GM18511 (cell line): ENCODE results near the gene GSC.
"Not testable (repeated sequence)": the region's sequence is repeated elsewhere in the genome, so short reads cannot be mapped to it uniquely, and the experiment has no call there.

Source experiments
- ATAC-seq: cut with Tn5 transposase; IDR thresholded peaks from one replicate; pipeline ENCODE4 v1.9.1; 2021; ENCODE audit warnings: mild to moderate bottlenecking, moderate library complexity; ENCODE audit not compliant: unreplicated experiment

The GSC gene

DNA sequence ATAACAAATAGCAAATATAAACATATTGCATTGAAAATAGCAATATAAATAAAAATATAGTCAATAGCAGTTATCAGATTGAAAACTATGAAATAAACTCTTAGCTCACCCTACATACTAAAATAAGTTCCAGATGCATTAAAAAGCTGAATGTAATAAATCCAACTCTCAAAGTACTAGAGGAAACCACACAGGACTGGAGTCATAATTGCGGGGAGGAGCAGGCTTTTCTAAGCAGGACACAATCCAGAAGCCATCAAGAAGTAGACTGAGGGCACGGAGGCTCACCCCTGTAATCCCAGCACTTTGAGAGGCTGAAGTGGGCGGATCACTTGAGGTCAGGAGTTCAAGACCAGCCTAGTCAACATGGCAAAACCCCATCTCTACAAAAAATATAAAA is 22.2 kb downstream of the GSC start:
- ATAC-seq: no peak

DNA sequence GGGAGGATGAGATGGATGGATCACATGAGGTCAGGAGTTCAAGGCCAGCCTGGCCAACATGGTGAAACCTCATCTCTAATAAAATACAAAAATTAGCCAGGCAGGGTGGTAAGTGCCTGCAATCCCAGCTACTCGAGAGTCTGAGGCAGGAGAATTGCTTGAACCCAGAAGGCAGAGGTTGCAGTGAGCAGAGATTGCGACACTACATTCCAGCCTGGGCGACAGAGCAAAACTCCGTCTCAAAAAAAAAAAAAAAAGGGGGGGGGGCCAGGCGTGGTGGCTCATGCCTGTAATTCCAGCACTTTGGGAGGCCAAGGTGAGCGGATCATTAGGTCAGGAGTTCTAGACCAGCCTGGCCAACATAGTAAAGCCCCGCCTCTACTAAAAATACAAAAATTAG is 22.8 kb downstream of the GSC start:
- ATAC-seq: not testable (repeated sequence)

DNA sequence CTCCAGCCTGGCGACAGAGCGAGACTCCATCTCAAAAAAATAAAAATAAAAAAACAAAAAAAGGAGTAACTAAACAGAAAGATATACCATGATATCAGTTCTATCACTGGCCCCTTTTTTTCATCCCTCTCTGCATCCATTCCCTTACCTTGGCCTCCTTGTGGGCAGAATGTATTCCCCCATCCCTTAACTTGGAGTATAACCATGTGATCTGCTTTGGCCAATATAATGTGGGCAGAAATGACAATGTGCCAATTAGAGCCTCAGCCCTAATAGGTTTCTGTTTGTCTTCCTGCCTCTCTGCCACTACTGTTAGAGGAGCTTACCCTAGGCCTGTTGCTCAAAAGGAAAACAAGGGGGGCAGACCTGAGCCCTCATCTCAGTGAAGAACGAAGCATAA is 23.8 kb downstream of the GSC start:
- no peak for ATAC-seq

DNA sequence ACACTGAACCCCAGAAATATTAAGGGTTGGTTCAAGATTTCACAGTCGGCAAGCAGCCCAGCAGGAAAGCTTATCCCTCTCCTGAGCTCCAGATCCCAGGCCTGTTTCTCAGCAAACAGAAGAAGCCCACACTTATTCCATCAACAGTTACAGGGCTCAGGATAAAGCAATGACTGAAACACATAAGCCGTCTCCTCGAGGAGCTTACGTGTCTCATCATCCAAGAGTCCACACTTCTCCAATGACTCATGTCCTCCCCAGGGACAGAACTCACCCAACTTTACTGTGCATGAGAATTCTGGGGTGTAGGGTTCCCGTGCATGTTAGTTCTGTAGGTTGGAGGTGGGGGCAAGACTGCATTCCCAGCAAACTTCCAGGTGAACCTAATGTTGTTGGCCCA is 31.2 kb downstream of the GSC start:
- ATAC-seq: no peak

DNA sequence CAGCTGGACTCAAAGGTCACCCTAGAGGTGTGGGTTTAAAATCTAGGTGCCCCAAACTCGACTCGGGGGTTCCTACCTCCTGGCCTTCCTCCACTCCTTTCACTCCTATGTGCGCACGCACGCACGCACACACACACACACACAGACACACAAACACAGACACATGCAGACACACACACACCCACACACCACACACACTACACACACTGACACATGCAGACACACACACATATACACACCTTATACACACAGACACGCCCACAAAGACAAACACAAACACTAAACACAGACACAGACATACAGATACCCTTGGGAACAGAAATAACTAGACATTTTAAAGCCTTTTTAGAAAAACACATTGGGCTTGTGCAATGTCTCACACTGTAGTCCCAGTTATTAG is 31.8 kb downstream of the GSC start:
- ATAC-seq: no peak

DNA sequence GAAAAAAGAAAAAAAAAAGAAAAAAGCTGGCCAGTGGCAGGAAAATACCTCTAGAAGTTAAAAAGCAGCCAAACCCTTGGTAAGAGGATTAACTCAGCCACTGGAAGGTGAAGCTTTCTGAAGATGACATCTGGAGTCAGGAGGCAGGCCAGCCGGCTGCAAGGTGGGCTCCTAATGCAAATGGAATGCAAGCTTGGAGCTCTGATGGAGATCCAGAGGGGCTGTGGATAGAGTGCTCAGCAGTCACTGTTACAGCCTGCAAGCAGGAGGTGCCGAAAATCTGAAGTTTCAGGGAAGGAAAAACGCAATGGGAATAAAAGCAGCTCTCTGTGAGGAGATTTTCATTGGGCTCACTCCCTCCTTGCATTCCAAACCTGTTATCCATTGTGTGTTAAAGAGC is 41.0 kb downstream of the GSC start:
- ATAC-seq: no peak

DNA sequence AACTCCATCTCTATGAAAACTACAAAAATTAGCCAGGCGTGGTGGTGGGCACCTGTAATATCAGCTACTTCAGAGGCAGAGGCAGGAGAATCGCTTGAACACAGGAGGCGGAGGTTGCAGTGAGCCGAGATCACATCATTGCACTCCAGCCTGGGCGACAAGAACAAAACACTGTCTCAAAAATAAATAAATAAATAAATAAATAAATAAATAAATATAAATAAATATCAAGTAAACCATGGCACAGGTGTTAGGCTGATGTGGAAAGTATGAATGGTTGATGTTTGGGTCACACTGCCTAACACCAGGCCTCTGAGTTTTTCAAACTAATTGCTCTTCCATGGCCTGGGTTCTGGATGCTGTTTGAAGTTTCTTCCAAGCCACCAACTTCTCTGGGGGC is 41.5 kb downstream of the GSC start:
- not testable (repeated sequence) for ATAC-seq

DNA sequence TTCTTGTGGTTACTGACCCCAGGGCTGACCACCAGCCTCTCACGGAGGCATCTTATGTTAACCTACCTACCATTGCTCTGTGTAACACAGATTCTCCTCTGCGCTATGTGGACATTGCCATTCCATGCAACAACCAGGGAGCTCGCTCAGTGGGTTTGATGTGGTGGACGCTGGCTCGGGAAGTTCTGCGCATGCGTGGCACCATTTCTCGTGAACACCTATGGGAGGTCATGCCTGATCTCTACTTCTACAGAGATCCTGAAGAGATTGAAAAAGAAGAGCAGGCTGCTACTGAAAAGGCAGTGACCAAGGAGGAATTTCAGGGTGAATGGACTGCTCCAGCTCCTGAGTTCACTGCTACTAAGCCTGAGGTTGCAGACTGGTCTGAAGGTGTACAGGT is 43.3 kb downstream of the GSC start:
- not testable (repeated sequence) for ATAC-seq

DNA sequence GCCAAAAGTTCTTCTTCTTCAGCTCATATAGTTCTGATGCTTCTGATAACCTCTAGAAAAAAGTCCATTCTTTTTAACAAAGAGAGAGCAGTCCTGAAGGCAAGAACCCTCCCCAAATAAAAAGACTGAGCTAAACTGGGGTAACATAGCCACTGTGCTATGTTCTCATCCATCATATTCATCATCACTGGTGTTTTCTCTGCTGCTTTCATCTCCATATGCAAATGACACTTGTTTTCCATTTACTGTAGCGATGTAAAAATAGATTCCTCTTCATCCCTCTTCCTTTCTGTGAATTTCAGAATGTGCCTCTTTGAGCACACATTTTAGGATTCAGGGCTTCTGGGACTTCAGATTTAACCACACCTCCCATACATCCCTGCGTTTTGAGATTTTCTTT is 44.9 kb downstream of the GSC start:
- ATAC-seq: no peak

DNA sequence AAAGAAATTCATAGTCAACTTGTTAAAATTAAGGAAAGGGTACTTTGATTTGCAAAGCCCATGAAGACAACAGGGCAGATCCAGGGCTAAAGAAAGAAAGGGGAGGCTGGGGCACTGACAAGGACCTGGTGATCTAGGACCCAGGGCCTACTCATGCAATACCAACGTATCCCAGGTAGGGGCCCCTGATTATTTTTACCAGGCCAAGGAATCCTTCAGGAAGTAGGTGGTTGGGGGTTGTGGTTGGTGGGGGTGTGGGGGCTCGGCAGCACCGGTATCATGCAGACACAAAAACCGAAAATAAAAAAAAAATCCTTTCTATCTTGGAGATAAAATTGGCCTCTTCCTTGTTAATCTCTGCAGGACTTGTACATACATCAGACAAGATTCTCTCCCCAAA is 47.5 kb downstream of the GSC start:
- no peak for ATAC-seq
